NCI-H2107 (cell line): ENCODE results near the gene DLL4.

Experiments used
- DNase-seq: peaks from one replicate; lab custom pipeline; 2025; lab: John Stamatoyannopoulos, UW

The DLL4 gene

DNA sequence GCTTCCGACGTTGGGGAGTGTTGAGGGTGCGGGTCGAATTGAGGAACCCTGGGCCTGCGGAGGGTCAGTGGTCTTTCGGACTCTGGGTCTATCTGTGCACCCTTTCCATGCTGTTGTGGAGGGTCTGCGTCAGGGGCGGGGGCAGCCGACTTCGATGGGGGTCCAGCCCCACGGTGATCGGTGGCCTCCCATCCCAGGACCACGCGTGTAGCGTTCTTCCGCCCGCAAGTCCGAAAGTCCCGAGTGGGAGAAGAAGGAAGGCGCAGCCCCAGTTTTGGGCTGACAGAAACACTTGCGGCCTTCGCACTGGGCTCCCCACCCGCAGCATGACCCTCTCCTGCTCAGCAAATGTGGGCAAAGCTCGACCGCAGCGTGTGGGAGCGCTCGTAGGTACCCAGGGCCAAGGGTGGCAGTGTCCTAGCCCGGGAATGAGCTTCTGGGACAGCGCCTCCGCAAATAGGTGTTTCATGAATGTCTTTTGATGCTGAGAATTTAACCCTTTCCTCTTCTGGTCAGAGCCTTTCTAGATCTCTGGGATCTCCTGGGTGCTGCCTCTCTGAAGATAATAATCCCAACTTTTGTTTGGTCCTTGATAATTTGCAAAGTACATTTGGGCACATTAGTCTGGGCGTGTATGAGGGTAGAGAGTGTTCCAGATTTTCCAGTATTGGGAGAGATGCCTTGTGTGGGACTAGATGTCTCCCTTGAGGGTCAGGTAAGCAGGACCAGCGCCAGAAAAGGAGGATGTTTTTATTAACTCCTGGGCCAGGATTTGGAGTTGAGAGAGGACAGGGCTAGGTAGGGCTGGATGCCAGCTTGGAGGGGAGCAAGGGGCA is 2.3 kb upstream of the DLL4 start:
- DNase-seq, result no peak

DNA sequence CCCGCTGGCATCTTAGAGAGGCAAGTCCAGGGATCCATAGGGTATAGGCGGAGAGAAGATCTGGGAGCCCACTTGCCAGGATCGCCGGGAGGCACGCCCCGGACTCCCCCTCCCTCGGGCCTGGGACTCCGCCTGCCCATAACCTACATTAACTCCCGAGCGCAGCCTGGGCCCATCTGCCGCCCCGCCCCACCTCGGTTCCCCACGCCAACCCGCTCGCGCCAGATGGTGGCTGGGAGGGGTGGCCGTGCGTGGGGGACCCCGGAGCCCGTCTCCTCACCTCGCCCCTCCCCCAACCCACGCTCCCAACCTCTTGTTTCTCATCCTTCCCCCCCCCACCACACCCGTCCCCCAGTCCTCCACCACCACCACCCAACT is 1.7 kb upstream of the DLL4 start:
- no peak for DNase-seq

DNA sequence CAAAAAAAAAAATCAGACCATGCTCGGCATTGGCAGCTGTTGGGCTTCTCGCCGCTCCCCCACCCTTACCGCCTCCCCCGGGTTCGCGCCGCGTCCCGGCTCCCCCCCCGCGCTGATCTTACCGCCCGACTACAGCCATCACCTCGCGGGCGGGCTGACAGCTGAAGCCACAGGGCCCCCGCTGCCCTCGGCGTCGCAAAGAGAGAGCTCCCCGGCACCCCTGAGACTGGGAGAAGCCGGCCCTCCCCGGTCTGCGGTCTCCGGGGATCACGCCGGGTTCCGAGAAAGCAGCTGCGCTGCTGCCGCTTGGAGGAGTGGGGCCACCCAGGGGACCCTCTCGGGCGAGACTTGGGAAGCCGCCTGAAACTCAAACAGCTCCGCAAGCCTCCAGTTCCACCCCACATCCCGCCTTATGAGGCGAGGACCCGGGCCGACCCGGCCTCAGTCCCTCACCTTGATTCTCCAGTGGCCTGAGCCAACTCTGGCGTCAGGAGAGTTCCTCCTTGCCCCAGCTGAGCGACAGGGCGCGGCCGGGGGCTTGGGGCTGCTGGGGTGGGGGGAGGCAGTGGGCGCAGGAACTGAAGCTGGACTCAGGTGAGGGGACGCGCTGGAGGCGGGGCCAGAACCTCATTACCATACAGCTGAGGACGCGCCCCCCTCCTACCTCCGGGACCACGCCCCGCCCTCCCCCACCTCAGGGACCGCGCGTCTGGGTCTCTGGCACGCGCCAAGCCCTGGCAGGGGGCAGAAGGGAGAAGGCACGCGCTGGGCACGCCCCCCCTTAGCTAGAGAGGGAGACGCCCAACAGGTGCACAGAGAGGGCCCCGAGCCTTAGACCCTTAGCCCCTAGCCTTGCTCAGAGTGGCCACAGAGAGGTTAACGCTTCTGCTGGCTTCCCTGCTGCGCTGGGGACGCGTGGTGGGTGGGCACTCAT is 1.0 kb upstream of the DLL4 start:
- DNase-seq, result peak; percentile 52

DNA sequence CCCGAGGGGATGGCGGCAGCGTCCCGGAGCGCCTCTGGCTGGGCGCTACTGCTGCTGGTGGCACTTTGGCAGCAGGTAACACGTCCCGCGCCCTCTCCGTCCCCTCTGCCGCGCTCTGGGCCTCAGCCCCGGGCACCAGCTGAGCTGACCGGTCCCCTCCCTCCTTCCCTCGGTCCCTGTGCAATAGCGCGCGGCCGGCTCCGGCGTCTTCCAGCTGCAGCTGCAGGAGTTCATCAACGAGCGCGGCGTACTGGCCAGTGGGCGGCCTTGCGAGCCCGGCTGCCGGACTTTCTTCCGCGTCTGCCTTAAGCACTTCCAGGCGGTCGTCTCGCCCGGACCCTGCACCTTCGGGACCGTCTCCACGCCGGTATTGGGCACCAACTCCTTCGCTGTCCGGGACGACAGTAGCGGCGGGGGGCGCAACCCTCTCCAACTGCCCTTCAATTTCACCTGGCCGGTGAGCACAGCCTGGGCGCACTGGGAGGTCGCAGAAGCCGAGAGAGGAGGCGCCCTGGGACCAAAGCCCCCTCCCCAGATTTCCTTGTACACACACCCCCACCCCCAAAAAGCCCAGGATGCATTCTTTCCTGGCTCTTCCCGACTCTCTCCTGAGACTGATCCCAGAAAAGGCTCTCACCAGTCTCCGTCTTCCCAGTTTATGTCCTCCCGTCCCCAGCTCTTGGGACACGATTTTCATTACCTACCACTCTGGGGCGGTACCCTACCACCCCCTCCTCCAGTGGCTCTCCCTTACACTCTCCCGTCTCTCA is 705 bp downstream of the DLL4 start:
- DNase-seq, result no peak

DNA sequence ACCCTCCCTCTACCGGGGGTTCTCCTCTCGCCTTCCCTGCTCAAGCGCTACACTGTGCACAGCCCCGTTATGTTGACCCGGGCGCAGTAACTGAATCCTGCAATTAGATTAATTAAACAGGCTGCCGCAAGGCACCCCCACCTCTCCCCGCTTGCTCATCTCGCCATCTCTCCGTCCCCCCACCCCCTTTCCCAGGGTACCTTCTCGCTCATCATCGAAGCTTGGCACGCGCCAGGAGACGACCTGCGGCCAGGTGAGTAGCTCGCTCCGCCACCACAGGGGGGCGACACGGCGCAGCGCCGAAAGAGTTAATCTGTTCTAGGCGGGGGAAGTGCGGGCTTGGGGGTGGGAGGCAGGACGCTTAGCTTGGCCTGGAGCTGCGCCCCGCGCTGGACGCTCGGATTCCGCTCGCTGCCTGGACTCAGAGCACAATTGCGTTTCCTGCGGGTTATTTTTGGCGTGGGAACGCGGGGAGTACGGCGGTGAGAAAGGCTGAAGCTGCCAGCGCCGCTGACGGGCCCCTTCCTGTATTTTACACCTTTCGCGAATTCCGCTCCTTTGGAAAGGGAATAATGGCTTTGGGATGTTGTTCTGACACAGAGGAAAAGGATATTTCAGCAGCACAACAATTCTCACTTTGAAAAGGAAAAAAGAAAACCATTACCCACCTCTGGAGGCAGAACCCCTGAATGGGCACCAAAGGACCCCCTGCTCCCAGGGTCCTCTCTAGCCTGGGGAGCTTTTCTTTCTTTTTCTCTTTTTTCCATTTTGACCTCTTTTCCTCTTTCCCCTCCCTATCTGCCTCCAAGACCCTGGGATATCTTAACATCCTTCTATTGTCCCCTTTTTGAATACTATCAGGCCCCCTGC is 1.5 kb downstream of the DLL4 start:
- peak; percentile 49 for DNase-seq

DNA sequence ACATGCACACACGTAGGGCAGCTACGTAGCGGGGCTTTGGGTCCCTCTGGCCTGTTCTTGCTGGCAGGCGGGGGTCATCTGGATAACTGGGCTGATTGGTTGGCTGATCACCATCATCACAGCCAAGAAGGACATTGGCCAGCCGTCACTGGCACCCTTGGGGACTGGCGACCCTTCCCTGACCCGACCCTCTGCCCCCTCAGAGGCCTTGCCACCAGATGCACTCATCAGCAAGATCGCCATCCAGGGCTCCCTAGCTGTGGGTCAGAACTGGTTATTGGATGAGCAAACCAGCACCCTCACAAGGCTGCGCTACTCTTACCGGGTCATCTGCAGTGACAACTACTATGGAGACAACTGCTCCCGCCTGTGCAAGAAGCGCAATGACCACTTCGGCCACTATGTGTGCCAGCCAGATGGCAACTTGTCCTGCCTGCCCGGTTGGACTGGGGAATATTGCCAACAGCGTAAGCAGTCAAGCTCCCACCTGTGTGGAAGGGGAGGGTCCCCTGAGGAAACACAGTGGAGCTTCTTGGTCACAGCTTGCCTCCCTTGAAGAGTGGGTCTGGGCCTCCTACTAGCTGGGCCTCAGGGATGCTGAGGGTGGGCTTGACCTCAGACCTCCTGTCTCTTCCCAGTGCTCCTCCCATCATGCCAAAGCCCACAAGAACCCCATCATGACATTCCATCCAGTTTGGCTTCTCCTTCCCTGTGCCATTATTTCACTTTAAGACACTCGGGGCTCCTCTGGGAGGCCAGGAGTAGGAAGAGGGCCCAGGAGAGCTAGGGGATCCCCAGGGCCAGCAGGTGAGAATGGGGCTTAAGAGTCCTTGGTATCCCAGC is 2.4 kb downstream of the DLL4 start:
- DNase-seq, result no peak

DNA sequence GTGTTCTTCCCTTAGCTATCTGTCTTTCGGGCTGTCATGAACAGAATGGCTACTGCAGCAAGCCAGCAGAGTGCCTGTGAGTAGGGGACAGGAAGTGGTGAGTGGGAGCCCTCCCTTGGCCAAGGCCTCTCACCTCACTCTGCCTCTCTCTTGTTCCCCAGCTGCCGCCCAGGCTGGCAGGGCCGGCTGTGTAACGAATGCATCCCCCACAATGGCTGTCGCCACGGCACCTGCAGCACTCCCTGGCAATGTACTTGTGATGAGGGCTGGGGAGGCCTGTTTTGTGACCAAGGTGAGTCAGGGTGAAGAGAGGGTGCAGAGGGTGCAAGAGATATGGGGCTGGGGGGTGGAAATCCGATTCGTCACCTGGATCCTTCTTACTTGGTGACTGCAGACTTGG is 3.0 kb downstream of the DLL4 start:
- DNase-seq, result no peak

DNA sequence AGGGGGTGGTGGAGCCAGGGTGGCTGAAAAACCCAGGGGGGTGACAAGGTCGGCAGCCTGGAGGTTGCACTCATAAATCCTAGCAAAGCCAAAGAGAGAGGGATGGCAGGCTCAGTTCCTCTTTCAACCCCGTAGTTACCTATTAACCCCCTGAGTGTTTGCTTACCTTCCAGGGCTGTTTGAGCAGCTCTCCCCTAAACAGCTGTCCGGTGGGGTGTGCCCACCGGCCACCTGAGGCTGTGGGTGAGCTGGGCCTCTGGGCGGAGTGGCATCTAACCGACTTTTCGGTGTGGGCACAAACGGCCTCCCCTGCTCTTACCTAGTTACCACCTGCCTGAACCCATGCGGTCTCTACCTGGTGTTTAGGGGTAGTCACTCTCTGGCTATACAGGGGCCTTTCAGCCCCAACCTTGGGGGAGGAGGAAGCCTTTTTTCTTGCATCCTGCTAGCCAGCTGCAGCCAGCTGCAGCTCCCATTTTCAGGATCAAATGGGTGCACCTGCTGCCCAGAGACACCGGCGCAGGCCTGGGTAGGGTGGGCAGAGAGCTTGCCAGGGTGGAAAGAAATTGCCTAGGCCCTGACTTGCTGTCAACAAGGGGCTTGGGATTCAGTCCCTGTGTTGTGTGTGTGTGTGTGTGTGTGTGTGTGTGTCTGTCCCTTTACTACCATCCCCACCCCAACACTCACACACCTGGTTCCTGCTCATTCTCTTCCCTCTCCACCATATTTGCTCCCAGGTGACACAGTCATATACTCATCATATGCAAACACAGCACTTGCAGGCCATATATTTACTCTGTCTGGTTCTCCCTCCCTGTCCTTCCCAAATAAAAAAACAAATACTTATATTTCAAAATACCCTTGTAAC is 3.7 kb downstream of the DLL4 start:
- no peak for DNase-seq

DNA sequence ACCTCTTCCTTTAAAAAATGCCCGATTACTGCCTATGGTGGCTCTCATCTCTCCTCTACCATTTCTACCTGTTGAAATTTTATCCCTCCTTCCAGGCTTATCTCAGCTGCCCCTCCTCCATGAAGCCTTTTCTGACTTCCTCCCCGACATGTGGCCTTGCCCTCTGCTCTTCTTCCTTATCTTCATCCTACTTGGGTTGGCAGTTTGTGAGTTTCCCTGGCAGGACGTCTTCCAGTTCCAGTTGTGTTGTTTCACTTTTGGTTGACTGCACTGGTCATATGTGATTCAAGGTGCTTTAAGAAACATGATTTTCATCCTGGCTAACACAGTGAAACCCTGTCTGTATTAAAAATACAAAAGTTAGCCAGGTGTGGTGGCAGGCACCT is 4.4 kb downstream of the DLL4 start:
- no peak for DNase-seq

DNA sequence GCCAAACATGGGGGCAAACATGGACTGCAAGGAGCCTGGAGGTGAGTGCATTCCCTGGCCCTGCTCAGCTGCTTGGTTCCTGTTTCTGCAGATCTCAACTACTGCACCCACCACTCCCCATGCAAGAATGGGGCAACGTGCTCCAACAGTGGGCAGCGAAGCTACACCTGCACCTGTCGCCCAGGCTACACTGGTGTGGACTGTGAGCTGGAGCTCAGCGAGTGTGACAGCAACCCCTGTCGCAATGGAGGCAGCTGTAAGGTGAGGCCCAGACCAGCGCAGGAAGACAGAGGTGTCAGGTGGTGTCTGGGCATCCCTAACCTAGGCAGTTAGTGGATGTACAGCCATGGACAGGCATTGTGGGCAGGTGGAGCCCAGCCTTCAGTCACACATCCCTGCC is 5.3 kb downstream of the DLL4 start:
- no peak for DNase-seq

DNA sequence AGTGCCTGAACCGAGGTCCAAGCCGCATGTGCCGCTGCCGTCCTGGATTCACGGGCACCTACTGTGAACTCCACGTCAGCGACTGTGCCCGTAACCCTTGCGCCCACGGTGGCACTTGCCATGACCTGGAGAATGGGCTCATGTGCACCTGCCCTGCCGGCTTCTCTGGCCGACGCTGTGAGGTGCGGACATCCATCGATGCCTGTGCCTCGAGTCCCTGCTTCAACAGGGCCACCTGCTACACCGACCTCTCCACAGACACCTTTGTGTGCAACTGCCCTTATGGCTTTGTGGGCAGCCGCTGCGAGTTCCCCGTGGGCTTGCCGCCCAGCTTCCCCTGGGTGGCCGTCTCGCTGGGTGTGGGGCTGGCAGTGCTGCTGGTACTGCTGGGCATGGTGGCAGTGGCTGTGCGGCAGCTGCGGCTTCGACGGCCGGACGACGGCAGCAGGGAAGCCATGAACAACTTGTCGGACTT is 7.1 kb downstream of the DLL4 start:
- DNase-seq, result no peak

DNA sequence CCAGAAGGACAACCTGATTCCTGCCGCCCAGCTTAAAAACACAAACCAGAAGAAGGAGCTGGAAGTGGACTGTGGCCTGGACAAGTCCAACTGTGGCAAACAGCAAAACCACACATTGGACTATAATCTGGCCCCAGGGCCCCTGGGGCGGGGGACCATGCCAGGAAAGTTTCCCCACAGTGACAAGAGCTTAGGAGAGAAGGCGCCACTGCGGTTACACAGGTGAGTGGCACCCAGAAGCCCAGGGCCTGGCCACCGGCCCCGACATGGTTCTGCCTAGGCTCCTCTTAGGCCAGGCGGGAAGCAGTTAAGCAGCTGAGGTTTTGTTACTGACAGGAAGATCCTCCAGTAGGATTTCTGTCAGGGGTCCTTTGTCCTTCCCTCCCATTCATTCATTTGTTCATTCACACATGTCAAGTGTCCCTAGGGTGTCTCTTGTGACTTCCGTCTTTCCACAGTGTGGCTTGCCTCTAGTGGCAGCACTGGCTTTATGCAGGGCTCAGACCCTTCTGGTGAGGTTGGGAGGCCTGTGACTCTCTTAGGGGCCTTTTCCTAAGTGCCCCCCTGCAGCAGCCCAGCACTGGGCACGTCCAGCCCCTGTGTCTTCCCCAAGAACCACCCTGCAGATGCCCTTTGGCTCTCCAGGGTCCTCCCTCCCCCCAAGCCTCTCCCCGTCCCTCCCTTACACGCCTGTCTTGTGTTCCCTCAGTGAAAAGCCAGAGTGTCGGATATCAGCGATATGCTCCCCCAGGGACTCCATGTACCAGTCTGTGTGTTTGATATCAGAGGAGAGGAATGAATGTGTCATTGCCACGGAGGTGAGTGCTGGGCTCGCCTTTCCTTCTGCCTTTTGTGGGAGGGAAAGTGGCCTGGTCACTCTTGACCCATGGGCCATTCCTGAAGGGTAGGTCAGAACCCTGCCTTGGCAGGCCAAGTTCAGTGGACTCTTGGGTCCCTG is 7.8 kb downstream of the DLL4 start:
- no peak for DNase-seq

DNA sequence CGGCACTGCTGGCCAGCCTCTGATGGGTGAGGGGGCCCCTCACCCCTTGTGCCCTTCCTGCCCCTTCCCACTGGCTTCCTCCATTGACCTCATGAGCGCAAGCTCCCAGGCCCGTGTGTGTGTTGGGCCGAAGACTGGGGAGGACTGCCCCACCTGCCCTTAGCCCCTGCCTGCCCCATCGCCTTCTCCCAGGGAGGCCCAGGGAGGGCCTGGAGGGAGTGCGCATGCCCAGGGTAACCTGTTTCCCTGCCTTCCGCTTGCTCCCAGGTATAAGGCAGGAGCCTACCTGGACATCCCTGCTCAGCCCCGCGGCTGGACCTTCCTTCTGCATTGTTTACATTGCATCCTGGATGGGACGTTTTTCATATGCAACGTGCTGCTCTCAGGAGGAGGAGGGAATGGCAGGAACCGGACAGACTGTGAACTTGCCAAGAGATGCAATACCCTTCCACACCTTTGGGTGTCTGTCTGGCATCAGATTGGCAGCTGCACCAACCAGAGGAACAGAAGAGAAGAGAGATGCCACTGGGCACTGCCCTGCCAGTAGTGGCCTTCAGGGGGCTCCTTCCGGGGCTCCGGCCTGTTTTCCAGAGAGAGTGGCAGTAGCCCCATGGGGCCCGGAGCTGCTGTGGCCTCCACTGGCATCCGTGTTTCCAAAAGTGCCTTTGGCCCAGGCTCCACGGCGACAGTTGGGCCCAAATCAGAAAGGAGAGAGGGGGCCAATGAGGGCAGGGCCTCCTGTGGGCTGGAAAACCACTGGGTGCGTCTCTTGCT is 8.8 kb downstream of the DLL4 start:
- DNase-seq, result no peak

DNA sequence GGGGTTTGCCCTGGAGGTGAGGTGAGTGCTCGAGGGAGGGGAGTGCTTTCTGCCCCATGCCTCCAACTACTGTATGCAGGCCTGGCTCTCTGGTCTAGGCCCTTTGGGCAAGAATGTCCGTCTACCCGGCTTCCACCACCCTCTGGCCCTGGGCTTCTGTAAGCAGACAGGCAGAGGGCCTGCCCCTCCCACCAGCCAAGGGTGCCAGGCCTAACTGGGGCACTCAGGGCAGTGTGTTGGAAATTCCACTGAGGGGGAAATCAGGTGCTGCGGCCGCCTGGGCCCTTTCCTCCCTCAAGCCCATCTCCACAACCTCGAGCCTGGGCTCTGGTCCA is 9.4 kb downstream of the DLL4 start:
- no peak for DNase-seq

DNA sequence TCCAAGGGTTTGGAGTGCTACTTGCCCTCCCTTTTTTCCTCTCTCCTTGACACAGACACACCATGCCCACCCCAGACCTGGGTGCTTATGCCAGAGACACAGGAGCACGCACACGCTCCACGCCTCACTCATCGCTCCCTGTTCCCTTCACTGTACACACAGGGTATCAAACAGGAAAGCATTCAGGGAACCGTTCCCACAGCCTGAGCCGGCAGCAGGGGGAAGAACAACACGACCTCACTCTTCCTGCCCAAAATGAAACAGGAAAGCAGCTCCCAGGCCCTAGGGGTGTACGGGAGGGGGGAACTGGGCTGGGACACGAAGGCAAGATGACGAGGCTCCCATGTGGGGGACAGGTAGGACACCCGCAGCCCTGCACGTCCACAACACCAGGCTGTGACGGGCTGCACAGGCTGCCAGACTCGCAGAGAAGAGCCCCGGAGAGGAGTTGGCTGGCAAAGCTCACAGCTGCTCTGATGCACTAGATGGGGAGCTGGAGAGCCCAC is 11.2 kb downstream of the DLL4 start:
- no peak for DNase-seq

DNA sequence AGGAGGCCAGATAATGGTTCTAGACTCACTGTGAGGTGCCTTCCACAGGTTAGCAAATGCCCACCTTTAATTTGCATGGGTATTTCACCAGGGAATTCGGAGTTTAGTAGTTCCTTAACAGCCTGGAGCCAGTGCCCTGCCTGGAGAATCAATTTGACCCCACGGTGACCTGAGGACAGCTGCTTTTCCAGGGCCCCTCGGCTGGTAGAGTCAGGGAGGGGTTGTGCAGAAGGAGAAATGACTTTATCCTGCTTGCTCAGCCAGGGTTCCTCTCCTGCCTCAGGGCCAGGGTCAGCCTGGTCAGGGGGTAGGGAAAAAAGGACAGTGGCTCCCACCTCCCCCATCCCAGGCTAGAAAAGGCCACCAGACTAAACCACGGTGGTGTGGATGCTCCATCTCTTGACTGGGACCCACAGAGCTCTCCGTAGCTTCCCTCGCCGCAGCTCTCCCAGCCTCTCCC is 12.0 kb downstream of the DLL4 start:
- no peak for DNase-seq
